Neural progenitor cell (in vitro differentiated cells): ENCODE results near the gene PIF1.

Experiments used
- EZH2 ChIP-seq: fragments of 200-600 bp; sonication (generic); IDR thresholded peaks from 2 replicates; pipeline ENCODE4 v1.6.1; 2017; ENCODE audit warnings: antibody characterized with exemption, mild to moderate bottlenecking, moderate library complexity
- EZH2phosphoT487 ChIP-seq: fragments of 200-600 bp; sonication (generic); IDR thresholded peaks from 2 replicates; pipeline ENCODE4 v1.6.1; 2017; ENCODE audit warnings: antibody characterized with exemption
- TF ChIP-seq, protein P1 (sequence below): fragments of 200-600 bp; sonication (generic); IDR thresholded peaks from 2 replicates; pipeline ENCODE4 v1.5.1; 2017; ENCODE audit warnings: antibody characterized with exemption, mild to moderate bottlenecking

DNA sequence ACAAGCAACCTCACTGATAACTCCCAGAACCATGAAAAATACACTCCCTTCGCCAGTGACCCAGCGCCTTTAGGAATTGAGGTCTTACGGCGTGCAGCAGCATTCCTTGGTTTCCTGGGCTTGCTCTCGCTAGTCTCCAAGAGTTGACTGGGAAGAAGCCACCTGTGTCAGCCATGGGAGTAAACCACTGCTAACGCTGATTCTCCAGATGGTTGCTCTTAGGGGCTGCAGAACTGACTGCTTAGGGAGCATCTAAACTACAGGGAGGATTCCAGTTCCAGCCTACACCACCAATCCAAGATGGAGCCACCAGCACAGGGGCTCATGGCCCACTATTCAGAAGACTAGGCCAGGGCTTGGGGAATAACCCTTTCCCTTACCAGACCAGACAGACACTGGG is 52.5 kb downstream of the PIF1 start:
- TF ChIP-seq, protein P1, sequence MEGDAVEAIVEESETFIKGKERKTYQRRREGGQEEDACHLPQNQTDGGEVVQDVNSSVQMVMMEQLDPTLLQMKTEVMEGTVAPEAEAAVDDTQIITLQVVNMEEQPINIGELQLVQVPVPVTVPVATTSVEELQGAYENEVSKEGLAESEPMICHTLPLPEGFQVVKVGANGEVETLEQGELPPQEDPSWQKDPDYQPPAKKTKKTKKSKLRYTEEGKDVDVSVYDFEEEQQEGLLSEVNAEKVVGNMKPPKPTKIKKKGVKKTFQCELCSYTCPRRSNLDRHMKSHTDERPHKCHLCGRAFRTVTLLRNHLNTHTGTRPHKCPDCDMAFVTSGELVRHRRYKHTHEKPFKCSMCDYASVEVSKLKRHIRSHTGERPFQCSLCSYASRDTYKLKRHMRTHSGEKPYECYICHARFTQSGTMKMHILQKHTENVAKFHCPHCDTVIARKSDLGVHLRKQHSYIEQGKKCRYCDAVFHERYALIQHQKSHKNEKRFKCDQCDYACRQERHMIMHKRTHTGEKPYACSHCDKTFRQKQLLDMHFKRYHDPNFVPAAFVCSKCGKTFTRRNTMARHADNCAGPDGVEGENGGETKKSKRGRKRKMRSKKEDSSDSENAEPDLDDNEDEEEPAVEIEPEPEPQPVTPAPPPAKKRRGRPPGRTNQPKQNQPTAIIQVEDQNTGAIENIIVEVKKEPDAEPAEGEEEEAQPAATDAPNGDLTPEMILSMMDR, result no peak
- TF ChIP-seq EZH2 (no peak), EZH2phosphoT487 (no peak)
